PC-3 (cell line): ENCODE measurements around the gene KDM2B. TPM values are rescaled to one million over a fixed set of nuclear protein-coding genes. Genes with fewer than 3 reads are reported as not detected.

ENCODE experiments used
- ATAC-seq: fragments of 200-7000 bp; cut with Tn5 transposase; 2 replicates; pipeline ENCODE4 v1.9.1; 2020; ENCODE audit warnings: mild to moderate bottlenecking, moderate library complexity
- BruUV-seq: library from RNA; stranded (reverse); fragments of 400-500 nt; replicated peaks from 2 replicates; lab custom pipeline; 2021; lab: Mats Ljungman, UMichigan
- CTCF ChIA-PET: fragments of 300-600 bp; sonication (Branson Sonifier 250); formaldehyde crosslinking; loops from one replicate; lab custom pipeline; 2022; ENCODE audit warnings: antibody characterized with exemption; lab: Charles Lee
- POLR2A ChIA-PET: fragments of 300-600 bp; sonication (Branson Sonifier 250); formaldehyde crosslinking; loops from one replicate; lab custom pipeline; 2022; ENCODE audit warnings: antibody characterized with exemption; ENCODE audit not compliant: unreplicated experiment; lab: Charles Lee
- DNase-seq: peaks from one replicate; pipeline ENCODE4 v3.0.0-alpha.2; 2015
- H2AFZ ChIP-seq: fragments of 300-600 bp; sonication (generic); 2 replicates; pipeline ENCODE4 v1.6.0; 2016; ENCODE audit warnings: antibody characterized with exemption, low read length
- H3F3A ChIP-seq: fragments of 300-600 bp; sonication (generic); one replicate; pipeline ENCODE4 v1.6.0; 2017; ENCODE audit warnings: antibody characterized with exemption, low read length, control low read depth, mild to moderate bottlenecking; ENCODE audit not compliant: unreplicated experiment
- H3K27ac ChIP-seq: fragments of 300-600 bp; sonication (generic); 2 replicates; pipeline ENCODE4 v1.5.1; 2016; ENCODE audit warnings: mild to moderate bottlenecking, low read length
- H3K27me3 ChIP-seq: fragments of 300-600 bp; sonication (generic); 2 replicates; pipeline ENCODE4 v1.6.1; 2016; ENCODE audit warnings: low read length, mixed read lengths
- H3K36me3 ChIP-seq: fragments of 300-600 bp; sonication (generic); 2 replicates; pipeline ENCODE4 v1.6.1; 2016; ENCODE audit warnings: low read depth, mixed run types, low read length, mixed read lengths
- H3K4me1 ChIP-seq: fragments of 300-600 bp; sonication (generic); 2 replicates; pipeline ENCODE4 v1.5.1; 2016; ENCODE audit warnings: low read length; ENCODE audit not compliant: insufficient read depth
- H3K4me2 ChIP-seq: fragments of 300-600 bp; sonication (generic); 2 replicates; pipeline ENCODE4 v1.6.0; 2016; ENCODE audit warnings: low read length
- H3K4me3 ChIP-seq: fragments of 300-600 bp; sonication (generic); 2 replicates; pipeline ENCODE4 v1.5.1; 2016; ENCODE audit warnings: mild to moderate bottlenecking, low read length, mixed read lengths
- H3K79me2 ChIP-seq: fragments of 300-600 bp; sonication (generic); 2 replicates; pipeline ENCODE4 v1.6.1; 2017; ENCODE audit warnings: low read length, mixed read lengths
- H3K9ac ChIP-seq: fragments of 300-600 bp; sonication (generic); 2 replicates; pipeline ENCODE4 v1.6.0; 2016; ENCODE audit warnings: mild to moderate bottlenecking, low read length
- H3K9me2 ChIP-seq: fragments of 300-600 bp; sonication (generic); replicated peaks from 2 replicates; pipeline ENCODE4 v1.6.1; 2016; ENCODE audit warnings: mixed run types, low read length, mixed read lengths
- H3K9me3 ChIP-seq: fragments of 300-600 bp; sonication (generic); 2 replicates; pipeline ENCODE4 v1.6.1; 2016; ENCODE audit warnings: low read length, mixed read lengths
- H4K20me1 ChIP-seq: fragments of 300-600 bp; sonication (generic); 2 replicates; pipeline ENCODE4 v1.6.1; 2016; ENCODE audit warnings: low read length, mixed read lengths
- CTCF ChIP-seq: fragments of 300-600 bp; sonication (generic); conservative IDR thresholded peaks from 2 replicates; pipeline ENCODE4 v1.5.1; 2017; ENCODE audit warnings: antibody characterized with exemption, low read depth, mild to moderate bottlenecking, low read length
- EZH2 ChIP-seq: fragments of 300-600 bp; sonication (generic); IDR thresholded peaks from one replicate; pipeline ENCODE4 v1.6.1; 2017; ENCODE audit warnings: antibody characterized with exemption, mild to moderate bottlenecking, low read length; ENCODE audit not compliant: unreplicated experiment
- EZH2phosphoT487 ChIP-seq: fragments of 300-600 bp; sonication (generic); IDR thresholded peaks from 2 replicates; pipeline ENCODE4 v1.6.1; 2018; ENCODE audit warnings: mild to moderate bottlenecking, antibody characterized with exemption, low read length, borderline replicate concordance
- intact Hi-C: fragments of 100-400 bp; cut with micrococcal nuclease; formaldehyde crosslinking; loops from 2 replicates; pipeline ENCODE4 v1.9.0; 2023
- total RNA-seq: library from RNA; depleted of rRNA; stranded (reverse); fragments of >200 nt; gene quantifications from 2 replicates; pipeline ENCODE4 v1.2.3, GENCODE V29; 2014

The KDM2B gene
- total RNA-seq, 1 experiment from 2014 or later: 52.5 TPM

- Histone ChIP-seq H4K20me1 (no peaks in the 10 kb centered on the region), H3K79me2 (no peaks in the 10 kb centered on the region), H3K27me3 (no peaks in the 10 kb centered on the region), H3K9me3 (no peaks in the 10 kb centered on the region), H3K4me2 (no peak overlapping the region), H3K4me3 (no peak overlapping the region), H3K27ac (no peak overlapping the region), H3K9me2 (no peaks in the 10 kb centered on the region), H2AFZ (no peak overlapping the region), H3K4me1 (no peaks in the 10 kb centered on the region), H3K36me3 (no peaks in the 10 kb centered on the region), H3K9ac (no peak overlapping the region), H3F3A (no peaks in the 10 kb centered on the region)
- ChIA-PET CTCF (no interaction called here), POLR2A (no interaction called here)
- no TSS peak for BruUV-seq
- no peak for TF ChIP-seq CTCF
- no peak for TF ChIP-seq EZH2
- no peak for TF ChIP-seq EZH2phosphoT487
- ATAC-seq (no peak), DNase-seq (no peak)
- intact Hi-C loops: no loop called here
Observed at GRCh38 chr12:121618659-121619233, 37.9 kb upstream of the KDM2B start.

GRCh38 chr12:121614872-121615467, 34.1 kb upstream of the KDM2B start:
- H3K4me3 ChIP-seq: no peak overlapping the region
- no peak for DNase-seq
- H4K20me1 ChIP-seq: no peaks in the 10 kb centered on the region
- BruUV-seq: no TSS peak
- H3K27me3 ChIP-seq: no peaks in the 10 kb centered on the region
- H3K27ac ChIP-seq: no peak overlapping the region
- POLR2A ChIA-PET: no interaction called here
- no peaks in the 10 kb centered on the region for H3K9me3 ChIP-seq
- no peaks in the 10 kb centered on the region for H3F3A ChIP-seq
- no peaks in the 10 kb centered on the region for H3K9me2 ChIP-seq
- TF ChIP-seq EZH2phosphoT487: no peak
- no peak for TF ChIP-seq CTCF
- TF ChIP-seq EZH2: no peak
- intact Hi-C loops: no loop called here
- no peaks in the 10 kb centered on the region; the same call in 1 of the 2 replicates for H3K4me1 ChIP-seq
- H3K79me2 ChIP-seq: no peaks in the 10 kb centered on the region
- CTCF ChIA-PET: interaction anchor here (0.6 kb wide), 1 partner anchor 35 kb away, joined by 7 read pairs; no protein-coding TSS in a partner anchor
- H3K4me2 ChIP-seq: no peak overlapping the region
- no peak overlapping the region for H2AFZ ChIP-seq
- no peak overlapping the region for H3K9ac ChIP-seq
- no peak for ATAC-seq
- H3K36me3 ChIP-seq: no peaks in the 10 kb centered on the region

- CTCF ChIA-PET: interaction anchor here (0.7 kb wide), 1 partner anchor 37 kb away, joined by 12 read pairs; no protein-coding TSS in a partner anchor
- Histone ChIP-seq H3K79me2 (no peaks in the 10 kb centered on the region), H2AFZ (no peak overlapping the region), H3K9me3 (no peaks in the 10 kb centered on the region), H3K9me2 (no peaks in the 10 kb centered on the region), H3K4me1 (no peaks in the 10 kb centered on the region; the same call in 1 of the 2 replicates), H3K4me2 (no peak overlapping the region), H3F3A (no peaks in the 10 kb centered on the region), H3K36me3 (no peaks in the 10 kb centered on the region), H3K27ac (no peak overlapping the region), H3K27me3 (no peaks in the 10 kb centered on the region), H3K4me3 (no peak overlapping the region), H4K20me1 (no peaks in the 10 kb centered on the region), H3K9ac (no peak overlapping the region)
- ATAC-seq (peak; percentile 39), DNase-seq (peak; percentile 41)
- BruUV-seq: no TSS peak
- POLR2A ChIA-PET: no interaction called here
- intact Hi-C loops: no loop called here
- TF ChIP-seq EZH2 (no peak), CTCF (no peak), EZH2phosphoT487 (no peak)
Observed at GRCh38 chr12:121613462-121613861, 32.6 kb upstream of the KDM2B start.
